Measurements from ENCODE around the gene C16orf92.

Gene C16orf92

GRCh38 chr16:30006659-30007377, 16.2 kb upstream of the C16orf92 start:
- no peak overlapping the region for H3K9ac ChIP-seq (ENCODE audit: insufficient read length, low read depth)
- H3K27me3 ChIP-seq (ENCODE audit: insufficient read depth, insufficient read length): peaks cover 7% of the 10 kb centered on the region
- TF ChIP-seq YY1 (IDR thresholded peaks at IDR 0.05; ENCODE audit: insufficient read depth, insufficient read length): no peak
- TF ChIP-seq SUZ12 (IDR thresholded peaks at IDR 0.05; ENCODE audit: extremely low read depth, insufficient read depth, insufficient read length): no peak
- TF ChIP-seq ZNF274 (IDR thresholded peaks at IDR 0.05; ENCODE audit: low read depth, low read length): no peak
- no peak overlapping the region for H3K4me3 ChIP-seq (ENCODE audit: insufficient read length, low read depth)
- peaks cover 22% of the 10 kb centered on the region for H3K4me1 ChIP-seq (ENCODE audit: insufficient read depth, insufficient read length)
- DNase-seq (ENCODE audit: low read depth, low spot score): no peak
- H3K36me3 ChIP-seq (ENCODE audit: insufficient read depth, insufficient read length, low read length): peaks cover 53% of the 10 kb centered on the region
- no peaks in the 10 kb centered on the region for H3K9me3 ChIP-seq (ENCODE audit: insufficient read depth, low read length)

GRCh38 chr16:30007378-30007895, 15.6 kb upstream of the C16orf92 start:
- TF ChIP-seq YY1 (IDR thresholded peaks at IDR 0.05; ENCODE audit: insufficient read depth, insufficient read length) (no peak), SUZ12 (IDR thresholded peaks at IDR 0.05; ENCODE audit: extremely low read depth, insufficient read depth, insufficient read length) (no peak), ZNF274 (IDR thresholded peaks at IDR 0.05; ENCODE audit: low read depth, low read length) (no peak)
- no peak overlapping the region for H3K4me3 ChIP-seq (ENCODE audit: insufficient read length, low read depth)
- H3K4me1 ChIP-seq (ENCODE audit: insufficient read depth, insufficient read length): peaks cover 25% of the 10 kb centered on the region
- H3K36me3 ChIP-seq (ENCODE audit: insufficient read depth, insufficient read length, low read length): peaks cover 47% of the 10 kb centered on the region
- DNase-seq (ENCODE audit: low read depth, low spot score): no peak
- H3K9ac ChIP-seq (ENCODE audit: insufficient read length, low read depth): no peak overlapping the region
- H3K9me3 ChIP-seq (ENCODE audit: insufficient read depth, low read length): no peaks in the 10 kb centered on the region
- H3K27me3 ChIP-seq (ENCODE audit: insufficient read depth, insufficient read length): peaks cover 7% of the 10 kb centered on the region

- peaks cover 25% of the 10 kb centered on the region for H3K4me1 ChIP-seq (ENCODE audit: insufficient read depth, insufficient read length)
- no peak overlapping the region for H3K9ac ChIP-seq (ENCODE audit: insufficient read length, low read depth)
- TF ChIP-seq ZNF274 (IDR thresholded peaks at IDR 0.05; ENCODE audit: low read depth, low read length) (no peak), SUZ12 (IDR thresholded peaks at IDR 0.05; ENCODE audit: extremely low read depth, insufficient read depth, insufficient read length) (no peak), YY1 (IDR thresholded peaks at IDR 0.05; ENCODE audit: insufficient read depth, insufficient read length) (no peak)
- DNase-seq (ENCODE audit: low read depth, low spot score): no peak
- H3K4me3 ChIP-seq (ENCODE audit: insufficient read length, low read depth): no peak overlapping the region
- H3K36me3 ChIP-seq (ENCODE audit: insufficient read depth, insufficient read length, low read length): peaks cover 31% of the 10 kb centered on the region
- H3K27me3 ChIP-seq (ENCODE audit: insufficient read depth, insufficient read length): peaks cover 7% of the 10 kb centered on the region
- no peaks in the 10 kb centered on the region for H3K9me3 ChIP-seq (ENCODE audit: insufficient read depth, low read length)
These were observed 13.7 kb upstream of the C16orf92 start for GRCh38 chr16:30009085-30009862.

GRCh38 chr16:30009990-30010843, 12.8 kb upstream of the C16orf92 start:
- Histone ChIP-seq H3K27me3 (ENCODE audit: insufficient read depth, insufficient read length) (peaks cover 7% of the 10 kb centered on the region), H3K4me1 (ENCODE audit: insufficient read depth, insufficient read length) (peaks cover 19% of the 10 kb centered on the region), H3K36me3 (ENCODE audit: insufficient read depth, insufficient read length, low read length) (peaks cover 23% of the 10 kb centered on the region), H3K9ac (ENCODE audit: insufficient read length, low read depth) (peak overlapping the region; percentile 87), H3K4me3 (ENCODE audit: insufficient read length, low read depth) (peak overlapping the region; percentile 82), H3K9me3 (ENCODE audit: insufficient read depth, low read length) (no peaks in the 10 kb centered on the region)
- TF ChIP-seq YY1 (IDR thresholded peaks at IDR 0.05; ENCODE audit: insufficient read depth, insufficient read length) (no peak), ZNF274 (IDR thresholded peaks at IDR 0.05; ENCODE audit: low read depth, low read length) (no peak), SUZ12 (IDR thresholded peaks at IDR 0.05; ENCODE audit: extremely low read depth, insufficient read depth, insufficient read length) (no peak)
- DNase-seq (ENCODE audit: low read depth, low spot score): no peak

DNA sequence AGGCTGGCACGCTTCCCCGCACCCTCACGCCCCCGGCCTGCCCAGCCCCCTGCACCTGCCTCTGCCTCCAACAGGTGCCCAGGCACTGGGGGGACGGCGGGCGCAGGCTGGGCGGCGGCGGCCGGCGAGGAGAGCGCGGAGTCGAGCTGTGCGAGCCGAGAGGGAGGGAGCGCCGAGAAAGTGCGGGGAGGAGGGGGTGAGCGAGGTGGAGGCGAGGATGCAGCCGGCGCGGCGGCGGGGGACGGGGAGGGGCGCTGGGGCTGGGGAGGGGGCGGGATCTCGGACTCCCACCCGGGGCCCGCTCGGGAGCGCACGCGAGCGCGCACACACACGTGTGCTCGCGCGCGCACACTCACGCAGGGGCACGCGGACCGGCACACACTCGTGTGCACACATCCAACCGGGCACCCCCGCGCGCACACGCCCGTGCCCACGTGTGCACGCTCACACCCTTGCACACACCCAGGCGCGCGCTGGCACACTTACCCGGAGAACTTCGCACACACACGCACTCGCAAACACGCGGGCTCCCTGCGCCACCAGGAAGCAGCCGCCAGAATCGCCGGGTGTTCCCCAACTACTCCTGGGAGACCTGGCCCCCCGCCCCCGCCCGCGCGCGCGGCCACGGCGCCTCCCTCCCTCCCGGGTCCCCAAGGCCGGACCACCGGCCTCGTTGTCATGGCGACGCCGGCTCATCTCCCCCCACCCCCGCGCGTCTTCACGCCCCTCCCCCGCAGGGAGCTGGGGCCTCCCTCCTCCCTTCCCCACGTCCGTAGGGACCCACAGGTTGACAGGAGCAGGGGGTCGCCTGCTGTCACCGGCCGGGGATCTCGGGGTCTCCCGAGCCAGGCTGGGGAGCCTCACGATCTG, 11.9 kb upstream of the C16orf92 start, which contains the start of gene DOC2A:
DOC2A (minus strand) TSS at position 184 of the 870 bp plus-strand sequence. CDS start 805 bp downstream, outside the sequence.
- Histone ChIP-seq H3K9me3 (ENCODE audit: insufficient read depth, low read length) (no peaks in the 10 kb centered on the region), H3K4me1 (ENCODE audit: insufficient read depth, insufficient read length) (peaks cover 13% of the 10 kb centered on the region), H3K9ac (ENCODE audit: insufficient read length, low read depth) (peak within 1 kb of the TSS; percentile 87), H3K4me3 (ENCODE audit: insufficient read length, low read depth) (peak within 1 kb of the TSS; percentile 82), H3K27me3 (ENCODE audit: insufficient read depth, insufficient read length) (peaks cover 7% of the 10 kb centered on the region), H3K36me3 (ENCODE audit: insufficient read depth, insufficient read length, low read length) (peaks cover 14% of the 10 kb centered on the region)
- DNase-seq (ENCODE audit: low read depth, low spot score): no peak
- TF ChIP-seq SUZ12 (IDR thresholded peaks at IDR 0.05; ENCODE audit: extremely low read depth, insufficient read depth, insufficient read length) (no peak), YY1 (IDR thresholded peaks at IDR 0.05; ENCODE audit: insufficient read depth, insufficient read length) (no peak), ZNF274 (IDR thresholded peaks at IDR 0.05; ENCODE audit: low read depth, low read length) (no peak)
